K562 (cell line): ENCODE measurements around the gene RNU11. TPM values are rescaled to one million over a fixed set of nuclear protein-coding genes. Genes with fewer than 3 reads are reported as not detected.
A peak's percentile ranks its signal among the peaks of the same experiment; 100 is the strongest.

Source experiments
- CBFB ChIP-seq: sonication (generic); formaldehyde crosslinking; IDR thresholded peaks from 2 replicates; pipeline ENCODE4 v1.4.0; 2020; ENCODE audit warnings: mild to moderate bottlenecking, missing genetic modification reagents
- DNMT1 ChIP-seq: fragments of 450-650 bp; IDR thresholded peaks from 2 replicates; pipeline ENCODE4 v1.6.1; 2016; ENCODE audit warnings: antibody characterized with exemption, mild to moderate bottlenecking
- E2F8 ChIP-seq: fragments of 450-650 bp; IDR thresholded peaks from 2 replicates; pipeline ENCODE4 v1.7.1; 2018; ENCODE audit warnings: mild to moderate bottlenecking, low read depth; ENCODE audit not compliant: partially characterized antibody
- EZH2 ChIP-seq: IDR thresholded peaks from 2 replicates; pipeline ENCODE4 v1.6.1; 2012; ENCODE audit warnings: low read depth, mild to moderate bottlenecking, inconsistent platforms, low read length, borderline replicate concordance
- MAFK ChIP-seq: IDR thresholded peaks from 2 replicates; pipeline ENCODE4 v1.6.1; 2011; ENCODE audit warnings: low read length, improper control_type of control experiment
- MIER1 ChIP-seq: fragments of 450-650 bp; IDR thresholded peaks from 2 replicates; pipeline ENCODE4 v1.6.1; 2016; ENCODE audit warnings: antibody characterized with exemption, mild to moderate bottlenecking, low read depth
- MXD1 ChIP-seq: fragments of 250-450 bp; sonication (Bioruptor Pico); IDR thresholded peaks from 2 replicates; pipeline ENCODE4 v1.8.0; 2021; ENCODE audit warnings: borderline replicate concordance, mild to moderate bottlenecking, moderate library complexity; ENCODE audit not compliant: poor library complexity, severe bottlenecking
- NR2F6 ChIP-seq: fragments of 450-650 bp; formaldehyde crosslinking; IDR thresholded peaks from 2 replicates; pipeline ENCODE4 v1.4.0; 2020; ENCODE audit warnings: mild to moderate bottlenecking
- PHF8 ChIP-seq: fragments of 200-600 bp; sonication (generic); IDR thresholded peaks from 2 replicates; pipeline ENCODE4 v1.6.1; 2012; ENCODE audit warnings: mixed run types, mild to moderate bottlenecking, inconsistent platforms, low read length, moderate library complexity, borderline replicate concordance
- POLR2AphosphoS5 ChIP-seq: IDR thresholded peaks from 2 replicates; pipeline ENCODE4 v1.6.1; 2011; ENCODE audit warnings: mild to moderate bottlenecking, low read depth, low read length, moderate library complexity; ENCODE audit not compliant: control insufficient read depth, insufficient read depth
- POLR3G ChIP-seq: IDR thresholded peaks from 2 replicates; pipeline ENCODE4 v1.6.1; 2011; ENCODE audit not compliant: insufficient read length, insufficient replicate concordance; ENCODE audit errors: extremely low read depth
- RB1 ChIP-seq: fragments of 450-650 bp; IDR thresholded peaks from 2 replicates; pipeline ENCODE4 v1.6.1; 2017; ENCODE audit warnings: low read depth, mild to moderate bottlenecking
- SMARCA4 ChIP-seq: fragments of 450-650 bp; IDR thresholded peaks from 2 replicates; pipeline ENCODE4 v1.6.1; 2016
- TFAM ChIP-seq: fragments of 250-450 bp; sonication (Bioruptor Pico); conservative IDR thresholded peaks from 2 replicates; pipeline ENCODE4 v1.5.0; 2021; ENCODE audit warnings: mild to moderate bottlenecking, moderate library complexity
- USF1 ChIP-seq: sonication (generic); formaldehyde crosslinking; IDR thresholded peaks from 2 replicates; pipeline ENCODE4 v1.9.0; 2022; ENCODE audit warnings: mild to moderate bottlenecking, missing genetic modification reagents
- YBX1 ChIP-seq: fragments of 450-650 bp; IDR thresholded peaks from 2 replicates; pipeline ENCODE4 v1.7.1; 2016; ENCODE audit warnings: mild to moderate bottlenecking
- ZKSCAN8 ChIP-seq: fragments of 200-800 bp; sonication (Bioruptor generic); IDR thresholded peaks from 2 replicates; pipeline ENCODE4 v1.6.1; 2016; ENCODE audit warnings: missing genetic modification characterization, missing compliant biosample characterization
- ZNF12 ChIP-seq: sonication (generic); formaldehyde crosslinking; IDR thresholded peaks from 2 replicates; pipeline ENCODE4 v1.4.0; 2020; ENCODE audit warnings: mild to moderate bottlenecking, missing genetic modification reagents
- ZNF282 ChIP-seq: sonication (generic); formaldehyde crosslinking; IDR thresholded peaks from 2 replicates; pipeline ENCODE4 v1.8.1; 2023; ENCODE audit warnings: missing genetic modification reagents
- ZNF384 ChIP-seq: IDR thresholded peaks from 2 replicates; pipeline ENCODE4 v1.6.1; 2012; ENCODE audit warnings: low read depth, low read length, improper control_type of control experiment
- ZNF398 ChIP-seq: fragments of 250-450 bp; sonication (Bioruptor Pico); IDR thresholded peaks from 2 replicates; pipeline ENCODE4 v1.8.0; 2021; ENCODE audit warnings: moderate library complexity, mild to moderate bottlenecking, inconsistent platforms
- ZNF695 ChIP-seq: fragments of 450-650 bp; formaldehyde crosslinking; IDR thresholded peaks from 2 replicates; pipeline ENCODE4 v1.4.0; 2020; ENCODE audit warnings: mild to moderate bottlenecking, moderate library complexity
- ZNF707 ChIP-seq: fragments of 250-450 bp; sonication (Bioruptor Pico); conservative IDR thresholded peaks from 2 replicates; pipeline ENCODE4 v1.8.0; 2022; ENCODE audit warnings: inconsistent platforms, mild to moderate bottlenecking, moderate library complexity
- ZSCAN29 ChIP-seq: fragments of 450-650 bp; IDR thresholded peaks from 2 replicates; pipeline ENCODE4 v1.6.1; 2017
- polyA plus RNA-seq, 8 experiments: library from polyadenylated mRNA; depleted of rRNA in 4 of 8; stranded (reverse) in 5 of 8; unstranded in 3 of 8; fragments of >200 nt; fragmentation: Nextera tagmentation in 2 of 8; fragmentation: Illumina TruSeq in 1 of 8; extraction: Ambion mirVana in 2 of 8; extraction: Trizol in 1 of 8; gene quantifications; 2 replicates each; pipeline versions ENCODE4 v1.2.1 to v1.2.3, GENCODE V29; 2011 to 2014; ENCODE audit warnings: inconsistent platforms in 1 of 8, missing spikeins in 1 of 8
- total RNA-seq, 7 experiments: library from RNA; depleted of rRNA in 6 of 7; stranded (reverse); fragments of >200 nt in 6 of 7; fragmentation: Illumina TruSeq in 2 of 7; extraction: Trizol in 2 of 7; gene quantifications; 2 replicates each; pipeline versions ENCODE4 v1.2.1 to v1.2.3, GENCODE V29; 2011 to 2021; ENCODE audit warnings: low replicate concordance in 1 of 7

RNU11 gene
- total and polyA plus RNA-seq, 9 of the 15 experiments (the other 6 are each of a cell fraction or from before 2014, with no cell fraction given): not detected

- TF ChIP-seq ZNF695 (peak; percentile 98), POLR3G (no peak), PHF8 (peak; percentile 45), MXD1 (peak; percentile 63), ZNF282 (CRISPR knock-in tag) (no peak), CBFB (CRISPR knock-in tag) (no peak), USF1 (CRISPR knock-in tag) (peak; percentile 34; the same call in 1 of the 2 replicates), ZNF707 (CRISPR knock-in tag) (peak; percentile 62; the same call in 1 of the 2 replicates), TFAM (CRISPR knock-in tag) (no peak), ZNF398 (CRISPR knock-in tag) (peak; percentile 91), ZNF384 (peak; percentile 98), SMARCA4 (peak; percentile 72), RB1 (peak; percentile 77), MIER1 (peak; percentile 63; the same call in 1 of the 2 replicates), YBX1 (no peak), ZSCAN29 (peak; percentile 81), NR2F6 (CRISPR knock-in tag) (peak; percentile 99), MAFK (peak; percentile 66; the same call in 1 of the 2 replicates), POLR2AphosphoS5 (peak; percentile 100), DNMT1 (0 out of 2 replicates have a peak, but pooled peaks have one; percentile 51), EZH2 (no peak; the same call in 1 of the 2 replicates), ZNF12 (peak; percentile 48; the same call in 1 of the 2 replicates), E2F8 (peak; percentile 76), ZKSCAN8 (CRISPR knock-in tag) (peak; percentile 77; the same call in 1 of the 2 replicates)
Measured at GRCh38 chr1:28648474-28649198, at the start of gene RNU11 (continued).
